GM12892 (cell line): ENCODE results near the gene EVA1C.
"Not testable (repeated sequence)": the region's sequence is repeated elsewhere in the genome, so short reads cannot be mapped to it uniquely, and the experiment has no call there.

ENCODE experiments used
- DNase-seq: peaks from one replicate; pipeline ENCODE4 v3.0.0; 2011; ENCODE audit not compliant: insufficient read length
- FAIRE-seq: peaks from 2 replicates; lab custom pipeline; 2011; peaks lifted over from hg19 to GRCh38; lab: Jason Lieb, UNC
- POLR2A ChIP-seq: IDR thresholded peaks from 2 replicates; pipeline ENCODE4 v1.6.1; 2011; ENCODE audit warnings: low read depth, low read length, control low read depth
- POLR2AphosphoS5 ChIP-seq: IDR thresholded peaks from 2 replicates; pipeline ENCODE4 v1.6.1; 2011; ENCODE audit warnings: low read depth, low read length, control low read depth
- TAF1 ChIP-seq: IDR thresholded peaks from 2 replicates; pipeline ENCODE4 v1.6.1; 2011; ENCODE audit warnings: low read depth, mild to moderate bottlenecking, control low read depth, low read length, borderline replicate concordance

The EVA1C gene

GRCh38 chr21:32516756-32517649 lies 104.5 kb downstream of the EVA1C start:
- no peak for FAIRE-seq
- TF ChIP-seq POLR2AphosphoS5 (no peak), POLR2A (no peak), TAF1 (no peak)
- DNase-seq, result no peak

GRCh38 chr21:32519945-32520874 lies 107.7 kb downstream of the EVA1C start:
- TF ChIP-seq TAF1 (no peak), POLR2A (no peak), POLR2AphosphoS5 (no peak)
- DNase-seq (no peak), FAIRE-seq (no peak)

GRCh38 chr21:32520875-32521735 lies 108.6 kb downstream of the EVA1C start:
- TF ChIP-seq POLR2AphosphoS5, result no peak
- no peak for TF ChIP-seq TAF1
- no peak for TF ChIP-seq POLR2A
- FAIRE-seq (no peak), DNase-seq (no peak)

- DNase-seq (no peak), FAIRE-seq (no peak)
- TF ChIP-seq TAF1 (no peak), POLR2AphosphoS5 (no peak)
These were observed 109.3 kb downstream of the EVA1C start for GRCh38 chr21:32521736-32522355.

GRCh38 chr21:32523463-32523862 lies 111.0 kb downstream of the EVA1C start:
- TF ChIP-seq POLR2A (no peak), TAF1 (no peak), POLR2AphosphoS5 (no peak)
- FAIRE-seq (no peak), DNase-seq (no peak)

- DNase-seq, result no peak
- no peak for TF ChIP-seq TAF1
- FAIRE-seq, result no peak
These were observed 111.6 kb downstream of the EVA1C start for GRCh38 chr21:32523988-32524719.

GRCh38 chr21:32525282-32525681 lies 112.8 kb downstream of the EVA1C start:
- TF ChIP-seq POLR2A (no peak), TAF1 (no peak), POLR2AphosphoS5 (no peak)
- no peak for DNase-seq
- no peak for FAIRE-seq

GRCh38 chr21:32529679-32530078 lies 117.2 kb downstream of the EVA1C start:
- FAIRE-seq (no peak), DNase-seq (no peak)
- TF ChIP-seq POLR2A, result no peak
- no peak for TF ChIP-seq TAF1
- TF ChIP-seq POLR2AphosphoS5, result no peak

GRCh38 chr21:32530809-32531208 lies 118.3 kb downstream of the EVA1C start:
- not testable (repeated sequence) for FAIRE-seq, DNase-seq

- not testable (repeated sequence) for FAIRE-seq, DNase-seq
These were observed 119.1 kb downstream of the EVA1C start for GRCh38 chr21:32531561-32531960.

- TF ChIP-seq POLR2A (no peak), POLR2AphosphoS5 (no peak), TAF1 (no peak)
- FAIRE-seq (no peak), DNase-seq (no peak)
These were observed 120.1 kb downstream of the EVA1C start for GRCh38 chr21:32532636-32533035.
